Activated CD4-positive, alpha-beta T cell treated with anti-CD3 and anti-CD28 coated beads for 24 hours (primary cell): ENCODE results near the gene SCYGR5.
"Not testable (repeated sequence)": the region's sequence is repeated elsewhere in the genome, so short reads cannot be mapped to it uniquely, and the experiment has no call there.

Experiments
- DNase-seq, 2 donors: peaks; one replicate each; pipeline ENCODE4 v3.0.0-alpha.2; 2020; ENCODE audit warnings: low read depth in 2 of 2

The SCYGR5 gene

GRCh38 chr2:227666631-227667170 is at the start of gene SCYGR5:
TSS of gene SCYGR5 (plus strand) at chr2:227666804. CDS start at chr2:227666804, 0 bp downstream.
- not testable (repeated sequence) for DNase-seq

- DNase-seq, result no peak
Observed at GRCh38 chr2:227617316-227618230, 49.0 kb upstream of the SCYGR5 start, which contains the start of gene SCYGR4. TSS of gene SCYGR4 (plus strand) at chr2:227617498. CDS start at chr2:227617498, 0 bp downstream.

- no peak for DNase-seq
Observed at GRCh38 chr2:227623226-227623625, 43.4 kb upstream of the SCYGR5 start.

- no peak for DNase-seq
Observed at GRCh38 chr2:227625420-227625819, 41.2 kb upstream of the SCYGR5 start.

- DNase-seq, result no peak
Observed at GRCh38 chr2:227626580-227627151, 39.9 kb upstream of the SCYGR5 start.

GRCh38 chr2:227627769-227628168 is 38.8 kb upstream of the SCYGR5 start:
- no peak for DNase-seq

GRCh38 chr2:227629435-227629834 is 37.2 kb upstream of the SCYGR5 start:
- no peak for DNase-seq

GRCh38 chr2:227630322-227630721 is 36.3 kb upstream of the SCYGR5 start:
- DNase-seq, result no peak

- no peak for DNase-seq
Observed at GRCh38 chr2:227632827-227633226, 33.8 kb upstream of the SCYGR5 start.

- no peak for DNase-seq
Observed at GRCh38 chr2:227634201-227634600, 32.4 kb upstream of the SCYGR5 start.

GRCh38 chr2:227642656-227643055 is 23.9 kb upstream of the SCYGR5 start:
- no peak for DNase-seq

GRCh38 chr2:227643990-227644551 is 22.5 kb upstream of the SCYGR5 start:
- DNase-seq, result no peak

GRCh38 chr2:227653419-227653818 is 13.2 kb upstream of the SCYGR5 start:
- DNase-seq, result no peak

GRCh38 chr2:227654426-227654825 is 12.2 kb upstream of the SCYGR5 start:
- DNase-seq, result no peak

- DNase-seq, result no peak
Observed at GRCh38 chr2:227655454-227655853, 11.2 kb upstream of the SCYGR5 start.

- DNase-seq, result no peak
Observed at GRCh38 chr2:227657199-227657845, 9.3 kb upstream of the SCYGR5 start.

GRCh38 chr2:227661025-227661649 is 5.5 kb upstream of the SCYGR5 start:
- no peak for DNase-seq

- DNase-seq, result no peak
Observed at GRCh38 chr2:227661827-227662226, 4.8 kb upstream of the SCYGR5 start.

GRCh38 chr2:227665189-227665940 is 1.2 kb upstream of the SCYGR5 start:
- DNase-seq, result no peak

GRCh38 chr2:227671170-227671905 is 4.7 kb downstream of the SCYGR5 start:
- DNase-seq, result no peak
